OCI-LY3 (cell line): ENCODE results near the gene BMPER.

ENCODE experiments used
- H2AFZ ChIP-seq: fragments of 200-600, 300-600 bp; shearing (Covaris generic); 2 replicates; pipeline ENCODE4 v1.6.0; 2014; ENCODE audit warnings: antibody characterized with exemption, low read depth, low read length
- H3K27ac ChIP-seq: fragments of 200-600, 300-600 bp; sonication (generic); 2 replicates; pipeline ENCODE4 v1.5.1; 2014; ENCODE audit warnings: mild to moderate bottlenecking, low read length, moderate library complexity, mixed read lengths
- H3K27me3 ChIP-seq: fragments of 200-600, 300-600 bp; sonication (generic); 2 replicates; pipeline ENCODE4 v1.6.1; 2014; ENCODE audit warnings: low read depth, low read length, mixed read lengths
- H3K36me3 ChIP-seq: fragments of 200-600, 300-600 bp; sonication (generic); replicated peaks from 2 replicates; pipeline ENCODE3; 2014; ENCODE audit warnings: low read depth, low read length, mixed read lengths
- H3K4me1 ChIP-seq: fragments of 300-600, 200-600 bp; sonication (generic); 2 replicates; pipeline ENCODE4 v1.6.1; 2014; ENCODE audit warnings: low read length, mixed read lengths
- H3K4me2 ChIP-seq: fragments of 200-600, 300-600 bp; sonication (generic); 2 replicates; pipeline ENCODE4 v1.6.1; 2014; ENCODE audit warnings: low read length, mixed read lengths
- H3K4me3 ChIP-seq: fragments of 300-600, 200-600 bp; sonication (generic); 2 replicates; pipeline ENCODE4 v1.5.1; 2014; ENCODE audit warnings: antibody characterized with exemption, mild to moderate bottlenecking, low read length, moderate library complexity
- H3K79me2 ChIP-seq: fragments of 300-600, 200-600 bp; shearing (Covaris generic); 2 replicates; pipeline ENCODE4 v1.6.1; 2014; ENCODE audit warnings: mild to moderate bottlenecking, low read length, mixed read lengths
- H3K9ac ChIP-seq: fragments of 300-600, 200-600 bp; shearing (Covaris generic); 2 replicates; pipeline ENCODE4 v1.6.0; 2014; ENCODE audit warnings: mild to moderate bottlenecking, low read length, moderate library complexity
- H3K9me3 ChIP-seq: fragments of 200-600, 300-600 bp; shearing (Covaris generic); 2 replicates; pipeline ENCODE4 v1.6.1; 2014; ENCODE audit warnings: low read length, mixed read lengths; ENCODE audit not compliant: insufficient read depth
- H4K20me1 ChIP-seq: fragments of 200-600, 300-600 bp; sonication (generic); 2 replicates; pipeline ENCODE4 v1.6.1; 2016; ENCODE audit warnings: low read length, mixed read lengths; ENCODE audit not compliant: insufficient read depth
- EZH2phosphoT487 ChIP-seq: fragments of 200-600 bp; shearing (Covaris generic); IDR thresholded peaks from 2 replicates; pipeline ENCODE4 v1.6.1; 2018; ENCODE audit warnings: antibody characterized with exemption, mixed run types, low read depth
- TF ChIP-seq, protein P1 (sequence below): fragments of 200-600, 300-600 bp; sonication (generic); IDR thresholded peaks from 2 replicates; pipeline ENCODE4 v1.5.1; 2014; ENCODE audit warnings: antibody characterized with exemption, low read length, low read depth

Gene BMPER

DNA sequence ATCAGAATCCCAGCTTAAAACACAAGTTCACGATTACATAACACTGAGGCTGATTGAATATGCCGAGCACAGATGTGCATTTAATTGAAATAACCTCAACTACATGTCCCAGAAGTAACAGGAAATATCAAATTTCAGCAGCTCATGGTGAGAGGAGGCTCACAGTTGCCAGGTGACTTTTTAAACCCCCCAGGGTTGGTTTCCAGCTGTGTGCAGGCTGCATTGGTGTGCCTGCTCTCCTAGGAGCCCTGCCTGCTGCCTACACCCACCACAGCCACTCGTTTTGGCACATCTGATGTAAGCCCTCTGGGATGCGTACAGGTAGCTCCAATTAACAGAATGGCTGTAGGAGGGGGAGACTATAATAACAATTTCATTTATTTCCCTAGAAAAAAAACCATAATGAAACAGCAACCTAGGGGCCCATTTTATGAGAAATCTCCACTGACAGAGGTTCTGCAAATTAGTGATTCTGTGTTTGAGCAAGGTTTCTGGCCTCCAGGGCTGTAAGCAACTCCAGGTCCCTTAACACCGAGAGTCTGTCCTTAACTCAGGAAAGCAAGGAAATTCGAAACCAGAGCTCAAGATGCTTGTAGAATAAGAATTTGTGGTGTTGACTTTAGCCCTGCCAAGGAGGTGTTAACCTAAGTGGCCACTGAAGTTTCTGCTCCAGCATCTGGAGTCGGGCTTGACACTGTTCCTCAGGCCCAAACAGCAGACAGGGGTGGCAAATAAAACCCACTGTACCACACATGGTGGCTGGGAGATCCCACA is 161.9 kb downstream of the BMPER start:
- H3K4me3 ChIP-seq = no peak overlapping the region
- peaks cover 5% of the 10 kb centered on the region; the same call in 1 of the 2 replicates for H3K27me3 ChIP-seq
- H4K20me1 ChIP-seq = no peaks in the 10 kb centered on the region
- H3K27ac ChIP-seq = no peak overlapping the region
- H3K4me1 ChIP-seq = no peaks in the 10 kb centered on the region
- no peaks in the 10 kb centered on the region for H3K36me3 ChIP-seq
- H2AFZ ChIP-seq = no peak overlapping the region
- H3K9me3 ChIP-seq = no peaks in the 10 kb centered on the region
- no peak overlapping the region for H3K9ac ChIP-seq
- H3K79me2 ChIP-seq = no peaks in the 10 kb centered on the region
- no peak overlapping the region for H3K4me2 ChIP-seq
- TF ChIP-seq, protein P1, sequence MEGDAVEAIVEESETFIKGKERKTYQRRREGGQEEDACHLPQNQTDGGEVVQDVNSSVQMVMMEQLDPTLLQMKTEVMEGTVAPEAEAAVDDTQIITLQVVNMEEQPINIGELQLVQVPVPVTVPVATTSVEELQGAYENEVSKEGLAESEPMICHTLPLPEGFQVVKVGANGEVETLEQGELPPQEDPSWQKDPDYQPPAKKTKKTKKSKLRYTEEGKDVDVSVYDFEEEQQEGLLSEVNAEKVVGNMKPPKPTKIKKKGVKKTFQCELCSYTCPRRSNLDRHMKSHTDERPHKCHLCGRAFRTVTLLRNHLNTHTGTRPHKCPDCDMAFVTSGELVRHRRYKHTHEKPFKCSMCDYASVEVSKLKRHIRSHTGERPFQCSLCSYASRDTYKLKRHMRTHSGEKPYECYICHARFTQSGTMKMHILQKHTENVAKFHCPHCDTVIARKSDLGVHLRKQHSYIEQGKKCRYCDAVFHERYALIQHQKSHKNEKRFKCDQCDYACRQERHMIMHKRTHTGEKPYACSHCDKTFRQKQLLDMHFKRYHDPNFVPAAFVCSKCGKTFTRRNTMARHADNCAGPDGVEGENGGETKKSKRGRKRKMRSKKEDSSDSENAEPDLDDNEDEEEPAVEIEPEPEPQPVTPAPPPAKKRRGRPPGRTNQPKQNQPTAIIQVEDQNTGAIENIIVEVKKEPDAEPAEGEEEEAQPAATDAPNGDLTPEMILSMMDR = no peak
- TF ChIP-seq EZH2phosphoT487 = no peak

DNA sequence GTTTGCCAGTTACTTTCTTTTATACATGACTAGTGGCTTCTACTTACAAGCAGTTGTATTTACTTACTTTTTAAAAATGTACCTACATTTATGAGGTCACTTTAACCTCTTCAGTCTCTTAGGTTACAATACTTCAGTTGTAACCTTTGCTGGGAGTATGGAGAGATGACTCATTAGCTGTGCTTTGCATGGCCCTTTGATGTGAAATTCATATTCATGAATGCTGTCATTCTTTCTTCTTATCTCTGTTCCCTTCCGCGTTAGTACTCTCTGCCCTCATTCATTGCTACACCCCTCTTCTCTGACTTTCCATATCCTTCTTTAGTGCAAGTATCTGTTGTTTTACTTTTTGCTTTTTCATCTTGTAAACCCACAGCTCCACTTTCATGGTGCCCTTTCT is 164.3 kb downstream of the BMPER start:
- TF ChIP-seq, protein P1 = no peak
- TF ChIP-seq EZH2phosphoT487 = no peak
- no peak overlapping the region for H2AFZ ChIP-seq
- no peak overlapping the region for H3K4me3 ChIP-seq
- H3K27me3 ChIP-seq = peaks cover 5% of the 10 kb centered on the region; the same call in 1 of the 2 replicates
- H3K27ac ChIP-seq = no peak overlapping the region
- no peaks in the 10 kb centered on the region for H4K20me1 ChIP-seq
- no peaks in the 10 kb centered on the region for H3K9me3 ChIP-seq
- no peak overlapping the region for H3K9ac ChIP-seq
- H3K79me2 ChIP-seq = no peaks in the 10 kb centered on the region
- no peaks in the 10 kb centered on the region for H3K36me3 ChIP-seq
- H3K4me2 ChIP-seq = no peak overlapping the region
- no peaks in the 10 kb centered on the region for H3K4me1 ChIP-seq

DNA sequence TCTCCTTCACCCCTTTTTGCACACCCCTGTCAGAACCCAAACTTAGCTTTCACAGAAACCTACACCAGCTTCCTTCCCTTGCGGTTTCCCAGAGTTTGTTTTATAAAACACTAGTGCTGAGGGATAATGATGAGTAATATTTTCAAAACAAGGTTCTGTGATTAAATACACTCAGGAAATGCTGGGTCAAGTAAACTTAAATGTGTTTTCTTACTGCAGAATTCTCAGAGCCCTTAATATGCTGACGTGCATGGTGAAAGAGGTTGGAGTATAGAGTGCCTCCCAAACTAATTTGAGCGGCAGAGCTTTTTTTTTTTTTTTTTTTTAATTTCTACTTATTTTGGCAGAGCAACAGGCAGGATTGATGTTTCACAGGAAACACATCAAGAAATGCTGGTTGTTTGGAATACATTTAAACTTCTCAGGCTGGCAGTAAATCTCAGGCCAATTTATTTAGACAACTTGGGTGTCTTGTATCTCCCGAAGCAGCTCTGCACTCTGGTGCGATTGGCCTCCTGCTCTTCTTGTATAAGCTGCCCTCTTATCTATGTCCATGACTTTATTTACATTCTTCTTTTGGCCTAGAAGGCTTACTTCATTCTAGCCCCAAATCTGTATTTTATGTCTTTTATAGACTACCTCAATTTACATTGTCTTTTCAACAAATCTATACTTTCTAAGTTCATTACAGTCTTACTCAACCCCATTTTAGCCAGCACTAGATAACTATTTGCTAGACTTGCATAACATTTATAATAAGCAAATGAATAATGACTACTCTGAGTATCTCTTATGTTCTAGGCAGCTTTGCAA is 165.4 kb downstream of the BMPER start:
- Histone ChIP-seq H2AFZ (no peak overlapping the region), H3K27ac (no peak overlapping the region), H4K20me1 (no peaks in the 10 kb centered on the region), H3K27me3 (peaks cover 5% of the 10 kb centered on the region; the same call in 1 of the 2 replicates), H3K79me2 (no peaks in the 10 kb centered on the region), H3K9ac (no peak overlapping the region), H3K36me3 (no peaks in the 10 kb centered on the region), H3K4me3 (no peak overlapping the region), H3K4me2 (no peak overlapping the region), H3K4me1 (no peaks in the 10 kb centered on the region), H3K9me3 (no peaks in the 10 kb centered on the region)
- no peak for TF ChIP-seq EZH2phosphoT487
- TF ChIP-seq, protein P1 = no peak

DNA sequence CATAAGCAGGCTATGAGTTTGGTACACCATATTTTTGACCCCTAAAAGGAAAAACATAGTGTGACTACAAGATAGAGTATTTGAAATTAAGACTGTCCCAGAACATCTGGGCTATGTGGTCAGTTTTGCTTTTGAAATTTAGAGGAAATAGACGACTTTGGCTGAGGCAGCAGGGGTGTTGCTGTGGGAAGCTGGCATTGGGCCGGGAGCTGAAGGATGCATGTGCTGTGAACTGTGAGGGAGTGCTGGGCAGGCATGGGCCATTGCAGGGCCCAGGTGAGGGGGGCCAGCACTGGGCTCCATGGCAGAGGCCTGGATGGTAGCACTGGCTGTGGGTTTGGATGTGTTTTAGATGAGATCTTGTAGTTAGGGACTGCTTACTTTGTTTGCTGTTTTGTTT is 168.3 kb downstream of the BMPER start:
- Histone ChIP-seq H2AFZ (no peak overlapping the region), H3K27ac (no peak overlapping the region), H4K20me1 (no peaks in the 10 kb centered on the region), H3K9me3 (no peaks in the 10 kb centered on the region), H3K36me3 (no peaks in the 10 kb centered on the region), H3K27me3 (no peaks in the 10 kb centered on the region), H3K79me2 (no peaks in the 10 kb centered on the region), H3K4me2 (no peak overlapping the region), H3K9ac (no peak overlapping the region), H3K4me3 (no peak overlapping the region), H3K4me1 (no peaks in the 10 kb centered on the region)
- TF ChIP-seq, protein P1 = no peak
- no peak for TF ChIP-seq EZH2phosphoT487
